ENCODE measurements around the gene CDCA3.
A peak's percentile ranks its signal among the peaks of the same experiment; 100 is the strongest.

CDCA3 gene

GRCh38 chr12:6852651-6853354 is 1.7 kb upstream of the CDCA3 start:
- DNase-seq = peak in 4 of 5 donors; percentile 51 to 83 (median 55)

- DNase-seq = peak; percentile 96 to 100 (median 98)
These were observed 1.0 kb upstream of the CDCA3 start, which contains the start of gene USP5 for GRCh38 chr12:6851921-6852650. Gene USP5 (plus strand): TSS chr12:6852150. CDS start chr12:6852180, 30 bp downstream.

DNA sequence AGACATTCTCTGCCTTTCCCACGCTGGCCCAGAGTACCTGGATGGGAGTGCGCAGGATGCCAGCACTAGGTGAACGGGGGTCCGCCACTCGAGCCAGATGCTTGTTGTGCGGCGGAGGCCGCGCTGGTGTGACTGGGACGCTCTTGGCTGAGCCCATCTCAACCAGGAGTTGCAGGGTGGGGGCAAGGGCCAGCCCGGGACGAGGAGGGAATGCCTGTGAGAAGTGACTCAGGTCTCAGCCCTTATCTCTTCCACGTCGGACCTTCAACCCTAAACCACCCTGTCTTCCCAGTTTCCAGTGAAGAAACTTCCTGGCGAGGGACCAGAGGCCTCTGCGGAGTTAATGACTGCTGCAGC is 312 bp downstream of the CDCA3 start:
- DNase-seq = no peak

DNA sequence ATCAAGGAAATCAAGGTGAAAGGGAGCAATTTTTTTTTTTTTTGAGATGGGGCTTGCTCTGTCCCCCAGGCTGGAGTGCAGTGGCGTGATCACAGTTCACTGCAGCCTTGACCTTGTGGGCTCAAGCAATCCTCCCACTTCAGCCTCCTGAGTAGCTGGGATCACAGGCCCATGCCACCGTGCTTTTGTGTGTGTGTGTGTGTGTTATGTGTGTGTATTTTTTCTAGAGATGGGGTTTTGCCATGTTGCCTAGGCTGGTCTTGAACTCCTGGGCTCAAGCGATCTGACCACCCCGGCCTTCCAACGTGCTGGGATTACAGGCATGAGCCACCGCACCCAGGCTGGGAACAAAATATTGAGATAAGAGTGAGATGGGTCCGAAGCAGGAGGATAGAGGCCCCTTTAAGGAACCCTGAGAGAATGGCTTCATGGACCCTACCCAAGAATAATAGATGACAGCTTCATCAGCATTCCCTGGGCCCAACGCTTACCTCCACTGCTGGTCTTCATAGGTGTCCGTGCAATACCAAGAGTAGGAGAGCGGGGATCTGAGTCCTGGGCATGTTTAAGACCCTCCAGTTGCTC is 1.0 kb downstream of the CDCA3 start:
- no peak for DNase-seq

- no peak for DNase-seq
These were observed 1.7 kb downstream of the CDCA3 start for GRCh38 chr12:6849427-6849826.

DNA sequence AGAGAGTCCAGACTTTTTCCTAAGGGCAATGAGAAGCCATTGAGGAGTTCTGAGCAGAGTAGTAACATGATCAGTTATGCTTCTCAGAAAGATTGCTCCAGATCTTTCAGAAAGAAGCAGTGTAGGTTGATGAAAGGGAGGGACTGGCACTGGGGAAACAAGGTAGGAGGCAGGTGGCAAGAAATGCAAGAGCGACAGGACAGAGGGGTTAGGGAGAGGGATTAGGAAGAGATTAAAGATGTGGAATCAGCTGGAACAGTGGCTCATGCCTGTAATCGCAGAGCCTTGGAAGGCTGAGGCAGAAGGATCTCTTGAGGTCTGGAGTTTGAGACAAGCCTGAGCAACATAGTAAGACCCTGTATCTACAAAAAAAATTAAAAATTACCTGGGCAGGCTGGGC is 3.4 kb downstream of the CDCA3 start:
- DNase-seq = no peak

DNA sequence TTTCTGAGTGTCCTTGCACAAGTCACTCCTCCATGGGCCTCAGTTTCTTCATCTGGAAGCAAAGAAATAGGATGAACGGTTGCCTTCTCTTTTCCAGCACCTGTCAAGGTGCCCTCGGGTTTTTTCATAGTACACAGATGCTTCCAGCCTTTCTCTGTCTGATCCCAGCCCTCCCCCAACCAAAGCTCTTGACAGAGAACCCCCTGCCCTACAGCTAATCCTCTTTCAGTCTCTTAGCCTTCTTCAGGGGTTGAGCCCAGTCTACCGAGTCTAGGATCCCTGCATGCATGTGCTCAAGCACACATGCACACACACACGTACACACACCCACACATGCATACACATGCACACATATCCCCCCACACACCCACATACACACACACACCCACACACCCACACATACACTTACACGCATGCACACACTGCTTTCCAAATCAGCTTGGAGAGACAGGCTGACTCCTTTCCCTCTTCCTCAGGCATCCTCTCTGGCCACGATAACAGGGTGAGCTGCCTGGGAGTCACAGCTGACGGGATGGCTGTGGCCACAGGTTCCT is 4.7 kb downstream of the CDCA3 start:
- no peak for DNase-seq

- DNase-seq = no peak
These were observed 5.7 kb downstream of the CDCA3 start for GRCh38 chr12:6845395-6845794.

DNA sequence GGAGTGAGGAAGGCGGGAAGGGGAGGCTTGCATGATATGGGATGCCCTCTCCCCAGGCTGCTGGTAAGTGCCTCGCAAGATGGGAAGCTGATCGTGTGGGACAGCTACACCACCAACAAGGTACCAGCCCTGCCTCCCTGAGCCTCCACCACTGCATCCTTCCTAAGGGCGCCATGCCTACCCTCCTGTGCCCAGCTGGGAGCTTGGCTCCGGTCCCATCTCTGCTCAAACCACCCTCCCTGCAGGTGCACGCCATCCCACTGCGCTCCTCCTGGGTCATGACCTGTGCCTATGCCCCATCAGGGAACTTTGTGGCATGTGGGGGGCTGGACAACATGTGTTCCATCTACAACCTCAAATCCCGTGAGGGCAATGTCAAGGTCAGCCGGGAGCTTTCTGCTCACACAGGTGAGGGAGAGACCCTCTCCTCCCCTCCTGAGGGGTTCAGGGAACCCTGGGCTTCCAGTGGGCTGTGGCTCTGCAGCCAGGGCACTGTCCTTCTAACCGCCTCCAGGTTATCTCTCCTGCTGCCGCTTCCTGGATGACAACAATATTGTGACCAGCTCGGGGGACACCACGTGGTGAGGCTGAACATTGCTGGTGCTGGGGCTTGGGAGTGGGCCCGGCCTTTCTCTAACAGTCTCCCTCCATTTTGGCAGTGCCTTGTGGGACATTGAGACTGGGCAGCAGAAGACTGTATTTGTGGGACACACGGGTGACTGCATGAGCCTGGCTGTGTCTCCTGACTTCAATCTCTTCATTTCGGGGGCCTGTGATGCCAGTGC is 7.8 kb downstream of the CDCA3 start:
- DNase-seq = no peak

DNA sequence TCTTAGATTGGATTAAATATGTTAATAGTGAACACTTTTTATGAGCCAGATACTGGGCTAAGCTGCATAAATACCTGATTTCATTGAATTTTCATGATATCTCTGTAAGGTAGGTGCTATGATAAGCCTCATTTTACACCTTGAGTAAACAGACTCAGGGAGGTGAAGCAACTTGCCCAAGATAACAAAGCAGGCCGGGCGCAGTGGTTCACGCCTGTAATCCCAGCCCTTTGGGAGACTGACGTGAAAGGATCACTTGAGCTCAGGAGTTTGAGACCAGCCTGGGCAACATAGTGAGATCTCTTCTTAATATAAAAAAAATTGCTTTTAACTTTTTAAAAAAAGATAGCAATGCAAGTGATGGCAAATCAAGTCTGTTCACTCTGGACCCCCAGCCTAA is 9.0 kb downstream of the CDCA3 start:
- DNase-seq = no peak

DNA sequence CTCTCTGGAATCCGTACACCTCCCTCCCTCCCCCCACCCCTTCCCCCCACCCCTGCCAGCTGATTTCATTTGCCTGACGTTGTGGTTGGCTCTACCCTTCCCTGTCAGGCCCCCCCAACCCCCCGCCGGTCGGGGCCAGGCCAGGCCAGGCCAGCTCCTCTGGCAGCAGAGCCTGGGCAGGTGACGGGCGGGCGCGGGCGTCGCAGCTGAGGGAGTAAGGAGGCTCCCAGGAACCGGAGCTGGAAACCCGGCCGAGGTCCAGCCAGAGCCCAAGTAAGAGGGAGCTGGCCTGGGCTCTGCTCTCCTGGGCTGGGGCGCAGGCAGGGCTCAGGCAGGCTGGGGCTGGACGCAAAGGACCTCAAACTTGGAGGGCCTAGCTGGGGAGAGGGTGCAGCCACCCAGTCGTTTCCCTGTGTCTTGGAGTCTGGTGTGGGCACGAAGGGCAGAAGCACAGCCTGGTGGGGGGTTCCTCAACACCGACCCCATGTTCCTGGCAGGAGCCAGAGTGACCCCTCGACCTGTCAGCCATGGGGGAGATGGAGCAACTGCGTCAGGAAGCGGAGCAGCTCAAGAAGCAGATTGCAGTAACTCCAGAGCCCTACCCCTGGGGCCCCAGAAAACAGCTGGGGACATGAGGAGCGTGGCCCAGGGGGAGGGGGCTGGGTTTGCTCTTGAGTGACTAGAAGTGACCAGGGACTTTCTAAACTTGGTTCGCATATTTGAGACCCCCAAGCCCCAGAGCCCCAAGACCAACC is 10.1 kb downstream of the CDCA3 start, which contains the start of gene GNB3:
Gene GNB3 (plus strand): TSS at position 165 of the 755 bp plus-strand sequence. CDS start 363 bp downstream, at position 528.
- DNase-seq = no peak

DNA sequence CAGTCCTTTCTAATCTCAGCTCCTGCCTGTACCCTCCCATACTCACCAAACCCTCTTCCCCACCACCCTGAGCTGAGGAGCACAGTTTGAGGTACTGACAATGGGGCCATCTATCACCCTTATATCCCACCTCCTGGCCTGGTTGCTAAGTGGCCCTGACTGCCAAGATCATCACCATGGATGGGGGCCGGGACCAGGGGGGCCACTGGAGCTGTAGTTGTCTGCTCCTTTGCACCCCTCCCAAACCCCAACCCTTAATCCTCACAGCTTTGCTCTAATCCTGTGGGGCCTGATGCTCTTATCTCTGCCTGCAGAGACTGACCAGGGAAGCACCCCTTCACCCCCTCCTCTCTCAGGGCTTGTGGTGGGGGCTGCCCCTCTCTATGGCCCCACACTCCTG is 10.8 kb downstream of the CDCA3 start:
- DNase-seq = no peak

DNA sequence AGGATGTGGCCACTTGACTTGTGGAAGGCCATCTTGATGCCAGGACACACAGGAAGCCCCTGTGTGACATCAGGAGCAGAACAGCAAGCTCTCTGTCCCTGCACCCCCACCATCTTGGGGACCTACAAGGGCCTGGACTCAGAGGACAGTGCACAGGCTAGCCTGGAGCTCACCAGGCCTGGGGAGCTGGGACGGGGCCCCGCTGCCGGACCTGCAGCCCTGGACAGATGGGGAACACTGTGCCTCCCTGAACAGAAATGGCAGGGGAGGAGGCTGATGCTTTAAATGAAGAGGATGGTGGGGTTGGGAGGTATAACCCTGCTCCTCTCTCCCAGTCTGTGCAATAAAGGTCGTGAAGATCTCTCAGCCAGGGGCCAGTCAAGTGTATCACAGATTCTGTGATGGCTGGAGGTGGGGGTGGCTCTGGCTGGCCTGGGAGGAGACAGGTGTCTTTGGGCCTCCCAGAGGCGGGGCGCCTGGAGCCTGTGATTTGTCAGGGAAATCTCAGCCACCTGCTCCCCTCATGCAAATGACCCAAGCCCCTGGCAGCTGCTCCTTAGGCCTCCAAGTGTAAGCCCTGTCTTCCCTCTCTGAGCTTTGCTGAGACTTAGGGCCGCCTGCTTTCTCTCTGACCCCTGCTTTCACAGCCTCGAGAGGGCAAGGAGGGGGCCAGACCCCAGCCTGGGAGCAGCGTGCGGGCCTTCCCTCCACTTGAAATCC is 11.4 kb downstream of the CDCA3 start:
- no peak for DNase-seq

DNA sequence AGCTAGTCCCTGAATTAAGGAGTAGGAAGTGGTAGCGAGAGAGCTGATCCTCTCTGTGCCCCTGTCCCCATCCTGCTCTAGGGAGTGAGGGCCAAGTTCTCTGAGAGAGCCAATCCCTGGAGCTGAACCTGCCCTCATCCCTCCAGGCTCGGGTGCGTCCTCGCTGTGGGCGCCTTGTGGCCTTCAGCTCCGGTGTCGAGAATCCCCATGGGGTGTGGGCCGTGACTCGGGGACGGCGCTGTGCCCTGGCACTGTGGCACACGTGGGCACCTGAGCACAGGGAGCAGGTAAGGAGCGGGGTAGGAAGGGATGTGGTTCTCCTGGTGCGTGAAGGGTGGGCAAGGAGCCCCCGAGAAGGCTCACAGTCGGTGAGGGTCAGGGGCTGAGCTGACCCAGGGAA is 12.2 kb downstream of the CDCA3 start:
- DNase-seq = no peak

DNA sequence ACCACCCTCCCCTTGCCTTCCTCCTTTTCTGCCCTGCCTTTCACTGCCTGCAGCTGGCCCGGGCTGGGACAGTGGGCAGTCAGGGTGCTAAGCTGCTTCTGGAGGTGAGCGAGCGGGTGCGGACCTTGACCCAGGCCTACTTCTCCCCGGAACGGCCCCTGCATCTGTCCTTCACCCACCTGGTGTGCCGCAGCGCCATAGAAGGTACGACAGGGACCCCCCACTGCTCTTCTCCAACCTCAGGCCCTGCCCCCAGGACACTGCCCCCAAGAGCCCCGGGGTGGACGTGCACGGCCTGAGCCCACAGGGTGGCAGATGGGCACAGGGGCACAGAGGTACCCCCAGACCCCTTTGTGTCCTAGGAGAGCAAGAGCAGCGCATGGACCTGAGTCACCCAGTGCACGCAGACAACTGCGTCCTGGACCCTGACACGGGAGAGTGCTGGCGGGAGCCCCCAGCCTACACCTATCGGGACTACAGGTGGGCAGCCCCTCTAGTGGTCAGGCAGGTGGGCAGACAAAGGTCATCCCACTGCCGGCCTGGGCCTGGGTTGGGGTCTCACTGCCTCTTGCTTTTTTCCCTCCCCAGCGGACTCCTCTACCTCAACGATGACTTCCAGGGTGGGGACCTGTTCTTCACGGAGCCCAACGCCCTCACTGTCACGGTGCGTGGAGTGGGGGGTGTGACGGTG is 13.6 kb downstream of the CDCA3 start:
- no peak for DNase-seq

GRCh38 chr12:6836851-6837250 is 14.2 kb downstream of the CDCA3 start:
- DNase-seq = no peak

DNA sequence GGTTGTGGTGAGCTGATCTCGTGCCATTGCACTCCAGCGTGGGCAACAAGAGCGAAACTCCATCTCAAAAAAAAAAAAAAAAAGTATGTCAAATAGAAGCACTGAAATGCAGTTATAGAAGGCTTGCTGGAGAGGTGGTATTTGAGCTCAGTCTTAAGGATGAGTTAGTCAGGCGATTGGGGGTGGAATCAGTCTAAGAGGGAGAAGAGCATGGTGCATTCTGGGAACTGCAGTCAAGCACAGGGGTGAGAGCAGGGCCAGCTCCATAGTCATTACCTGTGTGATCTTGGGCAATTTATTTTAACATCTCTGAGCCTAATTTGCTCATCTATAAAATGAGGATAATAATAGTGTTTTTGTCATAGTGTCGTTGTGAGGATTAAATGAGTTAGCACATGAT is 16.2 kb downstream of the CDCA3 start:
- no peak for DNase-seq

DNA sequence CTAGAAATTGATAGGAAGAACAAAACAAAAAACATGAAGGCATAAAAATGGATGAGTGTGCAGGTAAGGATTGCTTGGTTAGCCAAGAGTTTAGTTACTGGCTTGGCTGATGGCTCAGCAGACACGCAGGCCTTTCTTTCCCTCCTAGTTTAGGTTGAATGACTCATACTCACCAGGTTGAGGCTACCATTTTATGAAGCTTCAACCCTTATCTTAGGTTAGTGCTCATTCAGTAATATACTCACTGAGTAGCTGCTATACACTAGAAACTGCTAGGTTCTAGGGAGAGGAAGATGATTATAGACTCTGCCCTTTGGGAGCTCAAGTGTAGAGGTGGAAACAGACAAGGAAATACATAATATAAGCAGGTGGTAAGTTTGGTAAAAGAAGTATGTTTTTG is 16.8 kb downstream of the CDCA3 start:
- DNase-seq = no peak

DNA sequence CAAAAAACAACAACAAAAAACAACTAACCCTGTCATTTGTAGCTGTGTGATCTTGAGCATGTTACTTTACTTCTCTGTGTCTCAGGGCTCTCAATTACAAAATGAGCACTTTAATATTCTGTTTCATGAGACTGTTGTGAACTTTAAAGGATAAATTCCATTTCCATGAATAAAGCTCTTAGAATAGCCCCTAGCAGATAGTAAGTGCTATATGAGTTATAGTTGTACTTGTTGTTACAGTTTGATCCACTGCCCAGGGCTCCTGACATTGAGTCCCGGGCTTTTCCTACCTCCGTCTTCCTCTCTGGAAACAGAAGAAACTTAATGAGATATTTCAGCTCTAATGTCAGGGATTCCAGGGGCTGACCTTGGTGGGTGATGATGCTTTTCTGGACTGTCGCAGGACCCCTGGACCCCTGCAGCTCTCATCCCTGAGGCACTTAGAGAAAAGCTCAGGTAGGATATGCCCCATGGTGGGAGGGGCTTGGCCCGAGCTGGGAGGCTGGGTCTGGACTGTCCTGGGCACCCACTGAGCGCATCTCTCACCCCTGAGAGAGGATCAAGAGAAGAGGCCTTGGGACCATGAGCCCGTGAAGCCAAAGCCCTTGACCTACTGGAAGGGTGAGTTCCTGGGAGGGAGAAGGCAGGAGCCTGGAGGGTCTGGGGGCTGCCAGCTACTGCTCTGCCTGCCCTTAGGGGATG is 17.7 kb downstream of the CDCA3 start:
- no peak for DNase-seq

DNA sequence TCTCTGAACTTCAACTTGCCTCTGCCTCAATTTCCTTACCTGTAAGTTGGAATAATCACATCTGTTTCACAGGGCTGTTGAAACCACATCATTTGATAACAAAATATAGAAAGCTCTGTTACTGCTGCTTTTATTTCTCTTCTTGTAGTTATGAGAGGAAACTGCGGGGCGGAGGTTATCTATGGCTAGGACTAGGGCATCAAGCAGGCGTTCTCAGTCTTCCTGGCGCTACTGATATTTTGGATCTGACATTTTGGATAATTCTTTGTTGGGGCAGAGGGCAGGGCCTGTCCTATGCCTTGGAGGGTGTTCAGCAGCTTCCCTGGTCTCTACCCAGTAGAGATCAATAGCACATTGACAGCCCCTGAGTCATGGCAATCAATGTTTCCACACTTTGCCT is 19.0 kb downstream of the CDCA3 start:
- no peak for DNase-seq
